GM21381 (cell line): ENCODE data around the gene NAGLU.
"Not testable (repeated sequence)": the region's sequence is repeated elsewhere in the genome, so short reads cannot be mapped to it uniquely, and the experiment has no call there.

ENCODE experiments used
- ATAC-seq: cut with Tn5 transposase; IDR thresholded peaks from one replicate; pipeline ENCODE4 v1.9.1; 2021; ENCODE audit warnings: mild to moderate bottlenecking, moderate library complexity; ENCODE audit not compliant: unreplicated experiment

The NAGLU gene

GRCh38 chr17:42520540-42520951, 15.5 kb upstream of the NAGLU start:
- ATAC-seq: no peak

GRCh38 chr17:42521036-42521435, 15.0 kb upstream of the NAGLU start:
- ATAC-seq: no peak

GRCh38 chr17:42521666-42522262, 14.3 kb upstream of the NAGLU start:
- ATAC-seq: no peak

- ATAC-seq: no peak
Measured at GRCh38 chr17:42522263-42522790, 13.7 kb upstream of the NAGLU start.

- no peak for ATAC-seq
Measured at GRCh38 chr17:42522798-42523278, 13.2 kb upstream of the NAGLU start.

GRCh38 chr17:42525221-42525620, 10.8 kb upstream of the NAGLU start:
- no peak for ATAC-seq

- ATAC-seq: no peak
Measured at GRCh38 chr17:42526031-42526444, 10.0 kb upstream of the NAGLU start.

GRCh38 chr17:42527932-42528331, 8.1 kb upstream of the NAGLU start:
- ATAC-seq: no peak

GRCh38 chr17:42529061-42529460, 7.0 kb upstream of the NAGLU start:
- no peak for ATAC-seq

- ATAC-seq: no peak
Measured at GRCh38 chr17:42530952-42531454, 5.0 kb upstream of the NAGLU start.

- ATAC-seq: no peak
Measured at GRCh38 chr17:42531455-42532354, 4.3 kb upstream of the NAGLU start.

- no peak for ATAC-seq
Measured at GRCh38 chr17:42535155-42536047, 640 bp upstream of the NAGLU start.

- peak; percentile 62 for ATAC-seq
Measured at GRCh38 chr17:42536372-42537155, 523 bp downstream of the NAGLU start.

- ATAC-seq: no peak
Measured at GRCh38 chr17:42537156-42537805, 1.2 kb downstream of the NAGLU start.

- no peak for ATAC-seq
Measured at GRCh38 chr17:42537826-42538451, 1.9 kb downstream of the NAGLU start.

GRCh38 chr17:42538482-42538881, 2.4 kb downstream of the NAGLU start:
- ATAC-seq: no peak

GRCh38 chr17:42540558-42540957, 4.5 kb downstream of the NAGLU start:
- ATAC-seq: not testable (repeated sequence)

GRCh38 chr17:42541041-42541833, 5.2 kb downstream of the NAGLU start:
- no peak for ATAC-seq
